ENCODE measurements around the gene CYFIP1. TPM values are rescaled to one million over a fixed set of nuclear protein-coding genes. Genes with fewer than 3 reads are reported as not detected.

Gene CYFIP1
- total and polyA plus RNA-seq, 2 of the 8 experiments (the other 6 are each of a cell fraction or from before 2014, with no cell fraction given), result 38.6 to 81.7 TPM

DNA sequence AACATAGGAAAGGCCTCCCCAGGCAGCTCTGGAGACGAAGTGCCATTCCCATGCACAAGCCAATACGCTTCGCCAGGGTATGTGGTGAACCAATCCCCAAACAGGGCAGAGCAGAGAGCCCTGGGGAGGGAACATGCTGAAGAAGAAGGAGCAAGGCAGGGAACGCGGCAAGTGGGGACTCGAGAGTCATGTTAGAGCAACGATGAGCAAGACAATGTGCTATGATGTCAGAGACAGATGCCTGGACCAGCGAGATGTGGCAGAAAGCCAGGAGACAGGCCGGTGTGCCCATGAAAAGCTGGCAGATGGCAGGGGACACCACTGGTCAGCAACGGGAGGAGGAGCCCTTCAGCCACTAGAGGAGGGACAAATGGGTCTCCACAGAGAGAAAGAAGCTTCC, 102.1 kb downstream of the CYFIP1 start (continued):
- TF ChIP-seq HDAC2 (IDR thresholded peaks at IDR 0.05; ENCODE audit: borderline replicate concordance in 1 of 2, low read depth in 2 of 2, low read length in 2 of 2) (no peak), BACH1 (IDR thresholded peaks at IDR 0.05; ENCODE audit: low read length) (no peak), JUND (IDR thresholded peaks at IDR 0.05; ENCODE audit: low read length) (no peak)

Data from H1 (cell line).